A673 (cell line): Measurements from ENCODE around the gene MYLK. TPM values are rescaled to one million over a fixed set of nuclear protein-coding genes. Genes with fewer than 3 reads are reported as not detected.

Source experiments
- BruUV-seq: library from RNA; stranded (reverse); fragments of 400-500 nt; replicated peaks from 2 replicates; lab custom pipeline; 2021; lab: Mats Ljungman, UMichigan
- CTCF ChIA-PET: fragments of 300-600 bp; sonication (Branson Sonifier 250); formaldehyde crosslinking; loops from one replicate; lab custom pipeline; 2022; ENCODE audit warnings: antibody characterized with exemption; lab: Charles Lee
- POLR2A ChIA-PET: fragments of 300-600 bp; sonication (Branson Sonifier 250); formaldehyde crosslinking; loops from one replicate; lab custom pipeline; 2022; ENCODE audit warnings: antibody characterized with exemption; ENCODE audit not compliant: low non-redundant PET; lab: Charles Lee
- DNase-seq: peaks from one replicate; pipeline ENCODE4 v3.0.0-alpha.2; 2015; ENCODE audit warnings: low spot score
- H3K27ac ChIP-seq: fragments of 200-600 bp; sonication (generic); 2 replicates; pipeline ENCODE4 v1.5.1; 2016; ENCODE audit warnings: mixed run types, low read depth, mild to moderate bottlenecking, mixed read lengths, antibody characterized with exemption, low read length; ENCODE audit not compliant: poor library complexity, severe bottlenecking
- H3K27me3 ChIP-seq: fragments of 200-600 bp; sonication (generic); replicated peaks from 2 replicates; pipeline ENCODE4 v1.6.1; 2017; ENCODE audit warnings: mixed run types, low read depth, mild to moderate bottlenecking, mixed read lengths, antibody characterized with exemption, low read length; ENCODE audit not compliant: insufficient read depth, poor library complexity
- H3K36me3 ChIP-seq: fragments of 200-600 bp; sonication (generic); 2 replicates; pipeline ENCODE4 v1.6.1; 2016; ENCODE audit warnings: mixed run types, mild to moderate bottlenecking, mixed read lengths, antibody characterized with exemption, low read length; ENCODE audit not compliant: insufficient read depth, poor library complexity, severe bottlenecking
- H3K4me1 ChIP-seq: fragments of 200-600 bp; sonication (generic); 2 replicates; pipeline ENCODE4 v1.6.1; 2017; ENCODE audit warnings: mixed run types, mild to moderate bottlenecking, mixed read lengths, antibody characterized with exemption, low read length; ENCODE audit not compliant: insufficient read depth, poor library complexity, severe bottlenecking
- H3K4me3 ChIP-seq: fragments of 200-600 bp; sonication (generic); 2 replicates; pipeline ENCODE4 v1.5.1; 2016; ENCODE audit warnings: low read depth, mixed run types, mild to moderate bottlenecking, mixed read lengths, low read length; ENCODE audit not compliant: poor library complexity, severe bottlenecking
- H3K9me3 ChIP-seq: fragments of 200-600 bp; sonication (generic); 2 replicates; pipeline ENCODE4 v1.6.1; 2016; ENCODE audit warnings: mixed run types, low read depth, mild to moderate bottlenecking, mixed read lengths, antibody characterized with exemption, low read length; ENCODE audit not compliant: poor library complexity, severe bottlenecking
- CTCF ChIP-seq: fragments of 300-800, 200-600 bp; sonication (generic); conservative IDR thresholded peaks from 2 replicates; pipeline ENCODE4 v1.5.1; 2017; ENCODE audit warnings: low read depth, mild to moderate bottlenecking, antibody characterized with exemption, low read length, moderate library complexity, mixed read lengths
- EZH2 ChIP-seq: fragments of 200-600 bp; sonication (generic); IDR thresholded peaks from 2 replicates; pipeline ENCODE4 v1.6.1; 2017; ENCODE audit warnings: borderline replicate concordance, low read depth, mild to moderate bottlenecking, mixed read lengths, antibody characterized with exemption, low read length; ENCODE audit not compliant: poor library complexity, severe bottlenecking
- intact Hi-C: fragments of 100-400 bp; cut with micrococcal nuclease; formaldehyde crosslinking; loops from one replicate; pipeline ENCODE4 v1.10.0; 2022; ENCODE audit not compliant: unreplicated experiment
- total RNA-seq: library from RNA; stranded (reverse); gene quantifications from 2 replicates; pipeline ENCODE4 v1.2.3, GENCODE V29; 2021

MYLK gene
- total RNA-seq, 1 experiment from 2014 or later = 3.9 TPM

GRCh38 chr3:123762805-123763204, 121.3 kb downstream of the MYLK start:
- intact Hi-C loops = no loop called here
- BruUV-seq = no TSS peak
- DNase-seq = no peak

GRCh38 chr3:123760817-123761216, 123.3 kb downstream of the MYLK start:
- ChIA-PET POLR2A (no interaction called here), CTCF (no interaction called here)

More at GRCh38 chr3:123762805-123763204, 121.3 kb downstream of the MYLK start:
- no peak for TF ChIP-seq EZH2
- TF ChIP-seq CTCF = no peak
- Histone ChIP-seq H3K4me1 (peaks cover 21% of the 10 kb centered on the region), H3K4me3 (no peak overlapping the region), H3K9me3 (no peaks in the 10 kb centered on the region), H3K27ac (no peak overlapping the region), H3K27me3 (no peaks in the 10 kb centered on the region), H3K36me3 (no peaks in the 10 kb centered on the region)
- ChIA-PET CTCF (no interaction called here), POLR2A (no interaction called here)

GRCh38 chr3:123759871-123760270, 124.3 kb downstream of the MYLK start:
- ChIA-PET CTCF (no interaction called here), POLR2A (no interaction called here)
- DNase-seq = no peak
- intact Hi-C loops = no loop called here
- H3K9me3 ChIP-seq = no peaks in the 10 kb centered on the region
- H3K27me3 ChIP-seq = no peaks in the 10 kb centered on the region
- peaks cover 33% of the 10 kb centered on the region for H3K4me1 ChIP-seq
- TF ChIP-seq CTCF (no peak), EZH2 (no peak)
- no peaks in the 10 kb centered on the region for H3K36me3 ChIP-seq
- H3K27ac ChIP-seq = no peak overlapping the region
- no peak overlapping the region for H3K4me3 ChIP-seq
- BruUV-seq = no TSS peak

More at GRCh38 chr3:123760817-123761216, 123.3 kb downstream of the MYLK start:
- intact Hi-C loops = no loop called here
- no peaks in the 10 kb centered on the region for H3K9me3 ChIP-seq
- peaks cover 33% of the 10 kb centered on the region for H3K4me1 ChIP-seq
- no TSS peak for BruUV-seq
- DNase-seq = no peak
- H3K4me3 ChIP-seq = no peak overlapping the region
- H3K27me3 ChIP-seq = no peaks in the 10 kb centered on the region
- no peak overlapping the region for H3K27ac ChIP-seq
- TF ChIP-seq CTCF (no peak), EZH2 (no peak)
- no peaks in the 10 kb centered on the region for H3K36me3 ChIP-seq
